Activated CD4-positive, alpha-beta T cell treated with anti-CD3 and anti-CD28 coated beads for 4 hours (primary cell): ENCODE measurements around the gene WIZ.

Experiments
- DNase-seq, 2 donors: peaks; one replicate each; pipeline ENCODE4 v3.0.0-alpha.2; 2020

WIZ gene

DNA sequence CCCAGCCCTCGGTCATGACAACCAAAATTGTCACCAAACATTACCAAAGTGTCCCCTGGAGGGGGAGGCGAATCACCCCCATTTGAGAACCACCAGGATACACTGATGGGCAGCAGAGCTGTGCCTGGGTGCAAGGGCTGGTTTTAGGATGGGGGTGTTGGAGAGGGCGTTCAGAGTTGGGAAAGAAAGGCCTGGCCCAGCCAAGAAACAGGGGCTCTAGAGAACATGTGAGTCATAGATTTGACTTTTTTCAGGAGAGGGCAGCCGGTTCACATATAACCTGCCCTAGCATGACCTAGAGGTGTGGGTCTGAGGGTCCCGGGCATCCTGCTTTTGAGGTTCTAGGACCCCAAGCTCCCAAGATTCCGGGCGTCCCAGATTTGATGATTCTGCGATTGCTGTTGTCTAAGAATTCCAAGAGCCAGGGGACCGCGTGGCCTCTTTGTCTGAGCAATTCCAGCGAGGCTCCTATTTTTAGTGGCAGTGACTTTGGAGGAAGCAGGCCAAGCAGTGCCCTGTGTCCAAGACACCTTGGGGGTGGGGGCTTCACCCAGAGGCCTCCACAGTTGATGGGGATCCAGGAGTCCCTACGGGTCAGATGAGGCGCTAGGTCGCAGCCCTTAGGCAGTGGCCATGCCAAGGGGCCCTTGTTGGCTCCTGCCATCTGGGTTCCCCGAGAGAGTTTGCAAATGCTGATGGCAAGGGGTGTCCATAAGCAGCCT is 5.1 kb downstream of the WIZ start:
- DNase-seq: no peak

DNA sequence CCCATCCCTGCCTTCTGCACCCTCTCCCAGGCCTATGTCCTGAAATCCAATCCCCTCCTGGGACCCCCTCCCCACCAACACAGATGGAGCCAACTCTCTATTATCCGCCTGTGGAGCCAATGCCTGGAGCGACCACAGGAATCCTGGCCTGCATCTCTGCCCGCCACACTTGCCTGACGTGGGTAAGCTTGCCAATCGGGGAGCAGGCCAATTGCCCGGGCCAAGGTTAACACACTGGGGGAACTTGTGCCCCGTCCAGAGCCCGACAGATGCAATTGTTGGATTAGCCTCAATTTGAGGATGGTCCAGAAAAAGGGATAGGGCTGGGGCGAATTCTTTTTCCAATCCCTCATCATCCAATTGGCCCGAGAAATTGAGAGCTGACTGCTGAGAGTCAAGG is 5.9 kb downstream of the WIZ start:
- DNase-seq: no peak

DNA sequence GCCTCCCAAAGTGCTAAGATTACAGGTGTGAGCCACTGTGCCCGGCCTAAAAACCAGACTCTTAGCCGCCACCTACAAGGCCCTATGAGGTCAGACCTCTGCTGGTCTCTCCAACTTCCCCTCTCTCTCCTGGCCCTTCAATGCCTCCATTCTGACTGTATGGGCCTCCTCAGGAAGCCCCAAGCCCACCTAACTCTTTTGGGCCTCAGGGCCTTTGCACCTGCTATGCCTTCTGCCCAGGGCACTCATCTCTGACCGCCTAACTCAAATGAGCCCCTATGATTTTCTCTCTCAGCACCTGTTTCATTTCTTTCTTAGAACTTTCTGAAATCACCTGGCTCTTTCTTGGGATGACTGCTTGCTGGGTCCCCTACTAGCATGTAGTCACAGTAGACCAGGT is 6.4 kb downstream of the WIZ start:
- DNase-seq: no peak

DNA sequence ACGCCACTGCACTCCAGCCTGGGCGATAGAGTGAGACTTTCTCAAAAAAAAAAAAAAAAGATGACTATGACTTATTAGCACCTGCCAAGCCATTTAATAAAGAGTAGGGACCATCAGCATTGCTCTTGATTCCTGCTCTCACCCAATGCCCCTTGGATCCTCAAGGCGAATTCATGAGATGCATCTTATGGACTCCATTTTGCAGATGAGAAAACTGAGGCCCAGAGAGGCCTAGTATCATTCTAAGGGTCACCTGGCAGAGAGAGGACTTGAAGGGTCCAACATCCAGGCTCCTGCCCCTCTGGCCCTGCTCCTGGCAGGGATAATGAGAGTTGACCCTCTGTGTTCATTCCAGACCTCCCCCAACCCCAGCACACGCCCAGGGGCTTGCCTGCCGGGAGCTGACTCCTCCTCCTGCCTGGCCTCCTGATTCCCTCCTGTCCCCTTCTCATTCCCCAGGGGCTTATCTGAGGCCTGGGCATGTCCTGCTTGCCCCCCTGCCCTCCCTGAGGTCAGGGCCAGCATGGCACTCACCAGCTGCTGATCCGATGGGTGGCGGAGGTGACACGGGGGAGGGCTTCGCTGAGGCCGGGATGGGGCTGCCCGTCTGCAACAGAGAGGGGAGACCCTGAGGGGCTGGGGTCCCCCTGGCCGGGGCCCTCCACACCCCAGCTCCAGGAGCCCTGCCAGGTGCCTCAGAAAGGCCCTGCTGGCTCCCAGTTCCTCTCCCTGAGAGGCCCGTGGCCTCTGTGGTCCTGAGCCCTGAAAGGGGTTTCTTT is 7.4 kb downstream of the WIZ start:
- DNase-seq: no peak

DNA sequence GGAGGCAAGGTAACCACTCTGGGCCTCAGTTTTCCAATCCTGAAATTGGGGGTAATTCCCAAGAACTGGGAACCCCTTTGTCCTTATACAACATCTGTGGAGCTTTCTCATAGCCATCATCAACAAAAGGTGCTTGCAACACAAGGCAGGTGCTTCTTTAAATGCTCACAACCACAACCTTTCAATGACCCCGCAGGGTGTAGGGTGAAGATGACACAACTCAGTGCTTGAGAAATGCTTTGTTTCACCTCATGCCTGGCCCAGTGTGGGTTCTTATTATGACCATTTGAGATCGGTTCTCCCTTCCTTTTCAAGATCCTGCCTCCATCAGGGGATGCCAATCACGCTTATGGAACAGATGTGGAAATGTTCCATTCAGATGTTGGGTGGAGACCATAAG is 8.4 kb downstream of the WIZ start:
- no peak for DNase-seq

DNA sequence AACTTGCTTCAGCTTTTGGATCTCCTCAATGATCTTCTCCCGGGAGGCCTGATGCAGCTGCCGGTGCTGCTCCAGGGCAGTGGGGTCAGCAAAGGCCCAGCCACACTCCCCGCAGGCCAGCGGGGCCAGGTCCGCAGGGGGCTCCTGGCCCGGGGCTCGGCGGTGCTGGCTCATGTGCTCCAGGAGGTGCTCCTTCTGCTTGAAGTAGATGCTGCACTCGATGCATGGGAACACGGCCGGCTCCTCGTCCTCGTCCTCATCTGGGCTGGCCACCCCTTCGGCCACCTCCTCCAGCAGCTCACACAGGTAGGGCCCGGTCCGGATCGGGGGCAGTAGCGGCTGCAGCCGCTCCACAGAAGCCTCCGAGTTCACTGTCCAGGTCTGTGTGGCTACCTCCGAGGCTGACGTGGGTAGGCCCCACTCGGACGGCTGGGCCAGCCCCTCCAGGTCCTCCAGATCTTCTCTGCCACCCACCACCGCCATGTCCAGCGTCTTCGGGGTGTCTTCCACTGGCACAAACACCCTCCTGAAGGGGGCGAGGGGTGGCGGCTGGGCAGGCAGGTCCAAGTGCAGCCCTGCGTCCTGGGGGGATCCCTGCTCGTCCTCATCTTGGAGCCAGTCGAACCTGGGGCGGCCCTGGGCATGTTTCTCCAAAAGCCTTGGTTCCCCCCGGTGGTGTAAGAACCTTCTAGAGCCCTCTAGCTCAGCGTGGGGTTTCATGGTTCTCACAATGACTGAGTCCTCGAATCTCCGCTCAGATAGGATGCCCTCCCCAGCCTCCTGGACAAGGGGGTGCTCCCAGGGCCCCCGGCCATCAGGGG is 9.7 kb downstream of the WIZ start:
- DNase-seq: no peak

DNA sequence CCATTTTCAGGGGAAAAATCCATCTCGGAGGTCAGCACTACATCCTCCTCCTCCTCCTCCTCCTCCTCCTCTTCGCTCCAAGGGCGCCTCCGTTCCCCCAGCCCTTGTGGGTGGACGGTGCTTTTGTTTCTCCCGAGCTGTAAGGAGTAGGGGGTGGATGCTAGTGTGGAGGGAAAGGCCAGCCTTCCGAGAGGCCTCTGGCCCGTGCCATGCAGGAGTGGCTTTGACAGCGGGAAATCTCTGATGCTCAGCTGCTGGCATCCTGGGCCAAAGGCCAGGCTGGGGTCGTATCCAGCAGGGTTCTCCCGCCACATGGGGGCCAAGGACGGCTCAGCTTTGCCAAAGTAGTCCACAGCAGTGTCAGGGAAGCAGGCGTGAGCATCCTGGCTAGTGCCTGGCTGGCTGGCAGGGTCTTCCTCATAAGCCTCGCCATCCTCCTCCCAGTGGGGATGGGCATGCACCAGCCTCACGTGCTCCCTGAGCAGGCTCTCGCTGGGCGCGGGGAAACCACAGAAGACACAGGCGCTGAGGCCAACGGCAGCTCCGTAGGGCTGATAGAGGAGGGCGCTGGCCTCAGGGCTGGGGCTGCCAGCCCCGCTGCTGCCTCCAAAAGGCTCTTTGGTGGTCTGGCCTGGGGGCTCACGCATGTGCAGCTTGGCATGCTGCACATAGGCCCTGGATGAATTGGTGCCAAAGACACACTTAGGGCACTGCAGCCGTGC is 10.5 kb downstream of the WIZ start:
- no peak for DNase-seq

DNA sequence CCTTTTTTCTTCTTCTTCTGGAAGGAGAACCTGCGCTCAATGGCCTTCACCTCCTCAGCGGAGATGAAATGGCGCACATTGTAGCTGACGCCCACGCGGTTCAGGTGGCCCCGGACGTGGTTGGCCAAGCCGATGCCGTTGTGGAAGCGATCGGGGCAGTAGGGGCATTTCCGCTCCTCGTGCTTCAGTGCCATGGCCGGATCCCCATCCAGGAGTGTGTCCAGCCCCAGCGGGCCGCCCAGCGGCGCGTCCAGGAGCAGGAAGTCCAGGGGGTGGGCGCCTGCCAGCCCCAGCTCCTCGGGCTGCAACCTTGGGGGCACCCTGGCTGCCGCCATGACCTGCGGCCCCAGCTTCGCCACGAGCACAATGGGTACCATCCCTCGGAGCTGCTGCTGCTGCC is 11.2 kb downstream of the WIZ start:
- no peak for DNase-seq

DNA sequence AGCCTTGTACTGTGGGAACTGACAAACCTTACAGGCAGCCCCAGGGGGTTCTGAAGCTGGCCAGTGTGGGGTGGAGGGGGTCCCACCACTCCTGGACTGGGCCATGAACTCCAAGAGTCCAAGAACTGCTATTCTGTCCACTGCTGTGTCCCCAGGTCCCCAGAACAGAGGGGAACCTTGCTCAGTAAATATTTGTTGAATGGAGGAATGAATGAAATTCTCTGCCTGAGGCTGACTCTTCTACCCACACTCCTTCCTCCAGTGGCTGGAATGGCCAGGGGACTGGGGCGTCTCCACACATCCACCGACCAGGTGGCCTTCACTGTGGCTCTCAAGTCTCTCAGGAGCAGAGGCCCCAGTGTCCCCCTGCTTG is 11.6 kb downstream of the WIZ start:
- DNase-seq: no peak

DNA sequence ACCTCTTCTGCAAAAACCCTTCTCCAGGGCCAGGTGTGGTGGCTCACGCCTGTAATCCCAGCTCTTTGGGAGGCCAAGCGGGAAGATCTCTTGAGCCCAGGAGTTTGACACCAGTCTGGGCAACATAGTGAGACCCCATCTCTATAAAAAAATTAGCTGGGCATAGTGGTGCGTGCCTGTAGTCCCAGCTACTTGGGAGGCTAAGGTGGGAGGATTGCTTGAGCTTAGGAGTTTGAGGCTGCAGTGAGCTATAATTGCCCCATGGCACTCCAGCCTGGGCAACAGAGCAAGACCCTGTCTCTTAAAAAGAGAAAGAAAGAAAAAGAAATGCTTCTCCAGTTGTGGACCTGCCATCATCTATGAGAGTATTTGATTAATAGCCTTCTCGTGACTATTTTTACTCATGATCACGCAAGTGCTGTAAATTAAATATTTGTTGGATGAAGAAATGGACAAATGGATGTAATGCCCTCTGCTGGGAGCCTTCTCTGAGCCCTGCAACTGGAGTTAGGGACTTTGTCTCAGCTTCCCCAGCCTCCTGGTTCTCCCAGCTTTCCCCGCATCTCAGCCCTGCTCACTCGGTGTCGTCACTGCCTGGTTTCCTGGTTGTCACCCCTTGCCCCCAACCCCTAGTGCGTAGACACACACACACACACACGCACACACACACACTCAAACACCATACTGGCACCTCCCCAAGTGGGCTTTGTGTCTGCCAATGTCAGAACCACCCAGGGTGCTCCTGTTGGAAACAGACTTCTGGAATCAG is 12.2 kb downstream of the WIZ start:
- DNase-seq: no peak

DNA sequence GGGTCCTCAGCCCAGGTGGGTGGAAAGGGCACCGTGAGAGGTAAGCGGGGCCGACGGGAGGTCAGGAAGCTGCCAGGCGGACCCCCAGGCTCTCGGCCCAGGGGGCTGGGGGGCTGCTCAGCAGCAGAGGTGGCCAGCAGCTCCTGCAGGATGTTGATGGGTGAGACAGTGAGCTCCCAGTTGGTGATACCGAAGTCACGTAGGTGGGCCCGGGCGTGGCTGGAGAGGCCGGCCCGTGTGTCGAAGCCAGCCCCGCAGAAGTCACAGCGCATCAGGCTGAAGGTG is 13.0 kb downstream of the WIZ start:
- no peak for DNase-seq

DNA sequence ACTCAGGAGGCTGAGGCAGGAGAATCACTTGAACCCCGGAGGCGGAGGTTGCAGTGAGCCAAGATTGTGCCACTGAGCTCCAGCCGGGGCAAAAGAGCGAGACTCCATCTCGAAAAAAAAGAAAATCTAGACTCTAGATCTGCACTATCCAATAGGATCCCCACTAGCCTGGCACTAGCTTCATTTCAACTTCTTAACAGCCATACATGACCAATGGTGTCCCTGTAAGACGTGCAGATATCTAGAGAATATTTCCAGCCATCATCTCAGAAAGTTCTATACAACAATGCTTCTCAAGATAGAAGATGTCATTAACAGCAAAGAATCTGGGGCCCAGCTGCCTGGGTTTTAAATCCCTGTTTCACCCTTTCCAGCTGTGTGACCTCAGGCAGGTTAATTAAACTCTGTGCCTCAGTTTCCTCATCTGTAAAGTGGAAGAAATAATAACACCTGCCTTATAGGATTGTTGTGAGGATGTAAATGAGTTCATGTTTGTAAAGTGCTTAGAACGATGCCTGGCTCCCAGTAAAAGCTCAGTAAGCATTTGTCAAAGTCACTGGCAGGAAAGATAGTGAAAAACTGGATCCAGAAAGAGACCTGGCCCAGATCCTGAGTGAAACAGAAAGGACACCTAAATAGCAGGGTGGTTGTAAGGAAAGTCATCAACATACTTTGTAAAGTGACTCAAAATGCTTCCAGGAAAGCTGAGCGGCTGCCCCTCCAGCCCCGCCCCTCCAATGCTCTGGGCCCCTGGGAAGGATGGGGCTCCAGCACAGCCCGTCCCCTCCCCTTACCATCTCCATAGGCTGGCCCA is 13.5 kb downstream of the WIZ start:
- DNase-seq: no peak

DNA sequence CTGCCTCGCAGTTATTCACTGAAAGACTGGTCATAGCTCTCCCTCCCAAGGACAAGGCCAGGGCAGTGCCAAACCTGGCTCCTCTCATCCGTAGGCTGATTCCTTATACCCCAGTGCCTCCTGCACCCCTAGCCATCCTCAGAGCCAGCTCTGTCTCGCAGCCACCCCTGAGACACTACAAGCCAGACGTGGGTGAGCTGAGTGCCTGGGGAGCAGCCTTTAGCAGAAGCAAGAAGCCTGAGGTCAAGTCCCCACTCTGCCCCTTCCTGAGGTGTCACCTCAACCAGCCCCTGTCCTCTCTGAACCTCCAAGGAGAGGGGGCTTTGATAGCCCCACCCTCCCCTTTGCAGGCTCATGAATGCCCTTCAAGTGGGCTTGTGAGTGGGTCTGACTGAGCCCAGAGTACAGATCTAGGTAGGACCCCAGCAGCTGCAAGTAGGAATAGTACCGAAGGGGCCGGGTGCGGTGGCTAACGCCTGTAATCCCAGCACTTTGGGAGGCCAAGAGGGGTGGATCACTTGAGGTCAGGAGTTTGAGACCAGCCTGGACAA is 16.2 kb downstream of the WIZ start:
- no peak for DNase-seq

DNA sequence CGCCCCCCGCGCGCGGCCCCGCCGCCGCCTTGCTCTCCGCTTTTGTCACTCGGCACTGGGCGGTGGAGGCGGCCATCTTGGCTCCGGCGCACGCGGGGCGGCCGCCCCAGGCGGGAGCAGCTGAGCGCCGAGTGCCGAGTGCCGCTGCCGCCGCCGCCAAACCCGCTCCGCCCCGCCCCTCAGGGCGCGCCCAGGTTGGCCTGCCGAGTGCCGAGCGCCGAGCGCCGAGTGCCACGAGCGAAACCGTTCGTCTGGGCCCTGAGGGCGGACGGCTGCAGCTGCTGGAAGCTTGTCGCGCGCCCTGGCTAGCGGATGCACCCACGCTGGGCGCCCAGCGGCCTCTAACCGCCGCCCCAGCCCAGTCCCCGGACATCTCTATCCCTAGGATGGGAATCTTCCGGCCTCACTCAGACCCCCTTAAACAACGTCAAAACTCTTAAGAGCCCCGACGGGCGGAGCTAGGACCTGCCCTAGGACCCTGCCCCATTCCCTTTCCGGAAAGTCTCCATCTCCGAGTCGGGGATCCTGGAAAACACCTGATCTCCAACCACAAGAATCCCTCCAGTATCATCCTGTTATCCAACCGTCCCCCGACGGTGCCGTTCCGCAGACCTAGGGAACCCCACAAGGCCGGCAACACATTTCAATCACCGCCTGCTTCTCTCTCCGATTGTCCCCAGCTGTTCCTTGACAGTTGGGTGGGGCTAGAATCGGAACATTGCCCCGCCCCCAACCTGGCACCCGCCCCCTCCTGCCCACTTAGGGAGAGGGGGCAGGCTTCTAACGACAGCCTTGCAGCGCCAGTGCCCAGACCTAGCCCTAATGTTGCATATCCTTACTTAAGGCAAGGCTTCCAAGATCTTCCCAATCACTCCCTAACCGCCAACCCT is 16.9 kb downstream of the WIZ start:
- peak; percentile 89 to 91 for DNase-seq

DNA sequence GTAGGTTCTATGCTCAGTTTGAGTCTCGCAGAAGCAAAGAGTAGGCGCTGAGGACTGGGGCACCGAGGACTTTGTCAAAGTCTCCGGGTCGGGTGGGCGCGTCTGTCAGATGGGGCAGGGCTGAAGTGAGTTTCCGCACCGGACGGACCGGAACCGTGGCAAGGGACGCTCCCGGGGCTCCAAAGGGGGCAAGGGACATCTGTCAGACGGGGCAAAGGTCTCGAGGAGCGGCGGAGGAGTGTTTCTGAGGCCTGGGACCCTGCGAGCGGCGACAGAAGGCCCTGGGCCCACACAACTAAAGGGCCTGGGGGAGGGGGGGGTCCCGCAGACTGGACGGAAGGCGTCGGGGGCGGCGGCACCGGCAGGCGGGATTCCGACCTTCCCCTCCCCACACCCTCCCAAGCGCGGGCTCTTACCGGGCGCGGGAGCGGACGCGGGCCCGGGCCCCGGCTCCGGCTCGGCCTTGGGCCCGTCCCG is 17.7 kb downstream of the WIZ start:
- DNase-seq: peak in 1 of 2 donors; percentile 29

DNA sequence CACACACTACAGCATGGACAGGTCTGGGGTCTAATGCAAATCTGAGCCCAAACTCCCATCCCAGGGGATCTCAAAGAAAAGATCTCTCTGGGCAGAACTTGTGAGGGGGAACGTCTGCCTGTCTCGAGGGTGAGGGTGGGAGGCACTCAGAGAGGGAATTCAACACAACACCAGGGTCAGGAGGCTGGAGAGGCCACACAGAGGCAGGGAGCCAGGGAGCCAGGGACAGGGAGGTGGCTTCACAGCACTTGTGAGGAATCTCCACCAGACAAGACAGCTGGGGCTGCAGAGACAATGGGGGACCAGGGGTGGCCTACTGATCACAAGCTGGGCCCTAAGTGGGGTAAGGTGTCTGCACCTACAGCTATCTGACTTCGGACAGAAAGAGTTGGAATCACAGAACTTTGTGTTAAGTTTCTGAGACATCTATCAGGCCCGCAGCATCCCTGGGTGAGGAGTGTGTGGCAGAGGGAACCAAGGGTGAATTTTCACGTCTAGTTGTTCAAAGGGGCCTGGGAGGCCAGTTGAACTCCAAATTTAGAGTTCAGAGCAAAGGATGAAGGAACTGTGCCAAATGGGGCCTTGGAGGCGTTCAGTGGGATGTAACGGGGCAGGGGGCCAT is 18.2 kb downstream of the WIZ start:
- DNase-seq: no peak

DNA sequence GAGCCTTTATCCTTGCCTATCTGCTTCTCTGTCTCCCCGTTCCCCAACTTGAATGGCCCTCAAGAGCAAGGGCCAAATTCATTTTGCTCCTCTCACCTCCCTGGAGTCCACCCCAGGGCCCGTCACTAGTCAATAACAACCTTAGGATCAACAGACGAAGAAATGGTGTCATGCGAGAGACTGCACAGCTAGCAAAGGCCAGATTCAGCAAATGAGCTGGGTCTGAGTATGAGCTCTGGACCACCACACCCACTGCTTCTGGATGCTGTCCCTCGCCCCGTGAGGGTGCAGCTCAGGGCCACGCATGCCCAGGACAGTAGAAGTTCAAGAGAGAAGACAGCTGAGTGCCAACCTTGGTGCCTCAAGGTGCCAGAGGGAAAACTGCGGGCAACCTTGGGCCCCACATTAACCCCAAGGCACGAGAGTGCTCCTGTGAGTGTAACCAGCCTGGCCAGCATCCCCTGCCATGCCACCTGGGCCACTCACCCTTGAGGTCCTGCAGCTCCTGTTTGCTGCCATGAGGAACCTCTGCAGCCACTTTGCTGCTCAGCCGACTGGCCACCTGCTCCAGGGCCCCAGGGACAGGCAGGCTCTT is 19.1 kb downstream of the WIZ start:
- no peak for DNase-seq

DNA sequence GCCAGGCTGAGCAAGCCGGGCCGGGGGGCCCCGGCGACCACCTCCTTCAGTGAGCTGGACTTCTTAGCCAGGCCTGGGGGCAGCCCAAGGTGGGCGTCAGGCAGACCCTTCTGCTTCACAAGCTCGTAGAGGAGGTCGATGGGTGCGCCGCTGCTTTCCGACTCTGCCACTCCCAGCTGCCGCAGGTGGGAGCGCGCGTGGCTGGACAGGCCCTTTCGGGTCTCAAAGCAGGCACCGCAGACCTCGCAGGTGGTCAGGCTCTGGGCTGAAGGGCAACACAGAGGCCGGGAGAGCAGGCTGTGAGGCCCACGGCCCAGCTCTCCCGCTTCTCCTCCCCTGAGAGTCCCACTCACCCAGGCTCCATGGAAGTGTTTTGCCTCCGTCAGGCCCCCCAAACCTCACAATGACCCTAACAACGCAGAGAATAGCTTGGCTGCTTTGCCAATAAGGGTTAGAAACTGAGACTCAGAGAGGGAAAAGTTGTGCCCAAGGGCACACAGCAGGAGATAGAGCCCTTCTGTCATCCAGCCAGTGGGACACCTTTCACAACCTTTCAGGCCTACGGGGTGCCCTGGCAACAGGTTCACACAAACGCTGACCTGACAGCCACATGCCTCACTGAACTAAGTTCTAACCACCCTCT is 19.8 kb downstream of the WIZ start:
- DNase-seq: no peak
